HG02938 (cell line): ENCODE data around the gene SUSD3.

ENCODE experiments used
- ATAC-seq: cut with Tn5 transposase; IDR thresholded peaks from one replicate; pipeline ENCODE4 v1.9.1; 2021; ENCODE audit warnings: mild to moderate bottlenecking, moderate library complexity; ENCODE audit not compliant: unreplicated experiment

The SUSD3 gene

DNA sequence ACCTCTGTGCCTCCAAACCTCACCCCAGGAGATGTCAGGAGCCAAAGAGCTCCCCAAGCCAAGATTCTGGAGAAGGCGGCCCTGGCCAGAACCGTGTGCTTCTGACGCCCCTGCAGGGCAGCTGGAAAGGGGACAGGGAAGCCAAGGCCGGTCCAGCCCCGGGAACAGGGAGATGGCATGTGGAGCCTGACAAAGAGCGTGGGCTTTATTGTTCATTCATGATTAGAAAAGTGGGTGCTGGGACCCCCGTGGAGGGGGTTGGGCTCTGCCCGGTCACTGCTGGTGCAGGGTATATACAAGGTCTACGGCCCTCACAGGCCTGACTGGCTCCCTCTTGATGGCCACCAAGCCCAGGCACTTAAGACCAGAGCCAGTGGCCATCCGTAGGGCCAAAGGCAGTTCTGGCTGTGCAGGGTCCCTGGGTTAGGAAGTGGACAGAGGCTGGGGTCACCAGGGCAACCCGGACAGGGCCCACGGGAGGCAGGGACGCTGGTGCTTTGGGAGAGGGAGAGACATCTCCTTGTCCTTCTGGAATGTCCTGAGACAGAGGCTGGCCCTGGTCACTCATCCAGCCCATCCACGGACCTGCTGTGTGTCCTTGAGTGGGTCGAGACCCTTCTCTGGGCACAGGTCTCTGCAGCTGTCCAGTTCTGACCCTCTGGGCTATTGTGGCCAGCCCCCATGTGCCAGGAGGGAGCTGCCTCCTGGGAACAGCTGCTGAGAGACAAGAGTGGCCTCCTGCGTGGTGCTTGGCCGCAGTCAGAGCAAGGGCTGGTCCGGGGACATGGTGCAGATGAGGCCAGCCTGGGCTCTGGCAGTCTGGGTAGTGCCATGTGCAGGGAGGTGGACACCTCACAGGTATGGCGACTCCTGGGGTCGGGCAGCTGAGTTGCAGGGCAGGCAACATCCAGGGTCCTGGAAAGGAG, 63.1 kb downstream of the SUSD3 start:
- ATAC-seq = no peak

DNA sequence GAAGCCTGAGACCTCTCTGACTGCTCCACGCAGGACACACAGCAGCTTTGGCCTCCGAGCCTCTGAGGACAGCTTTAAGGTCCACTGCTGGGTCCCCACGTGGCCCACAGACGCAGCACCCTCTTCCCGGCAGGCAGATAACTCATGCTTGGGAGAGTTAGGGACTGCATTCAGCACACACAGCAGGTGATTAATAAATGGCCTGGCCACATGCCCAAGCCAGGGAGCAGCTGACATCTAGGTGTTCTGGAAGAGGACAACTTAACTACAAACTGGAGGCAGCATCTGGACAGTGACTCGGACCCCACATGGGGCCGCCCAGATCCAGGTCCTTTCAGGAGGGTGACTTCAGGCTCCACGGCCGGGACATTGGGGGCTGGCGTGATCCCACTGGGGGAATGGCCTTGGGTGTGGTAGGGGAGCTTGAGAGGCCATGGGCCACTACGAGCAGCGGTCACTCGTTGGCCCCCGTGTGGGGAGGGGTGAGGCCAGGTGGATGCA, 64.3 kb downstream of the SUSD3 start:
- no peak for ATAC-seq

DNA sequence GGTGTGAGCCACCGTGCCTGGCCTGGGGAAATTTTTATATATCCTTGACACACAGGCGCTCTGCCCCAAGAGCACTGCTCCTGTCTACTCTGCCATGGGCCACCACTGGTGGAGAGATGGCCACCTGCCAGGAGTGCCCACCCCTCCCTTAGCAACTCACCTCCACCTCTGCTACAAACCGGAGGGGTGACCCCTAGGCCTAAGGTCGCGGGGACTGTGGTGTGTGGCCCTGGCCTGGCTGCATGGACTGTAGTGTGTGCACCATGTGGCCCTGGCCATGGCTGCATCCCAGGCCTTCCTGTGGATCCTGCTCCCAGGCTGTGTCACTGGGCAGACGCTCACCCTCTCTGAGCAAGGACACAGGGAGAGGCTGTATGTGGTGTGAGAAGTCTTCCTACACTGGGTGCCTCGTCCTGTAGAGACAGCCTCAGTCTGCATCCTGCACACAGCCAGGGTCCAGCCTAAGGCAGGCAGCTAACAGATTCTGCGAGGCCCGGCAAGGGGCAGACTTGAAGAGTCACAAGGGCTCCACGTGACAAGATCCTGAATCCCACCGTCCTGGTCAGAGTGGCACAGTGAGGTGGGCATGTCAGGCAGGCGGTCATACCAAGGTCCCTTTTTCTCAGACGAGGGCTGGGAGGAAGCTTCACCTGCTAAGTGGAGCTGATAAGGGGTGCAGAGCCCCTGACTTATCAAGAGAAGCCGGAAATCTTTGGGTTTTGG, 65.2 kb downstream of the SUSD3 start:
- no peak for ATAC-seq

DNA sequence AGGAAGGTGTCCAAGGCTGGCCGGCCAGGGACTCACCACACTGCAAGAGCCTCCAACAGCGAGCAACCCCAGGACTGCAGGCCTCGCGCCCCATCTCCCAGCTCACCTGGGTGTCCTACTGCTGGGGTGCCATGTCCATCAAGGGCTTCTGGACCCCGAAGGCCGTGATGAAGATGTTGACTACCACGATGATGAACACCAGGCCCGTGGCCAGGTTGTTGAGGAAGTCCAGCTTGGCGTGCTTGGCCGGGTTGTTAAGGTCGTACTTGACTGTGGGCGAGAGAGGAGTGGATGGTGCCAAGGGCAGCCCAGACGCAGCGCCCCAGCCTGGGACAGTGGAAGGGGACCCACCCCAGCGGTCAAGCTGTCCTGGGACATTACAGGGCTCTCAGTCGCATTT, 66.3 kb downstream of the SUSD3 start:
- no peak for ATAC-seq

DNA sequence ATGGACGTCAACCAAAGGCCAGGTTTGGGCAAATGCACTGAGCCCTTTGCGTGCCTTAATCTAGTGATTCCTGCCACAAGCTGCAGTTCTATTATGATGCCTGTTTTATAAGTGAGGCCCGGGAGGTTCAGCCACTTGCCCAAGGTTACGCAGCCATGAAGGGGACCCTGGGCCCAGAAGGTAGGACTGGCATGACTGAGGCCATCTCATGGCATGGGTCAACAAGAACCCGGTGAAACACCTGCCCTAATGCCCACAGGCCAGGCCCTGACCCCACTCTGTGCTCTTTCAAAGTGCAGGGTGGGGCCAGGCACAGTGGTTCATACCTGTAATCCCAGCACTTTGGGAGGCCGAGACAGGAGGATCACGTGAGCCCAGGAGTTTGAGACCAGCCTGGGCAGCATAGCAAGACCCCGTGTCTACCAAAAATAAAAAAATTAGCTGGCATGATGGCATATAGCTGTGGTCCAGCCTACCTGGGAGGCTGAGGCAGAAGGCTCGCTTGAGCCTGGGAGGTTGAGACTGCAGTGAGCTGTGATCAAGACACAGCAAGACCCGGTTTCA, 66.9 kb downstream of the SUSD3 start:
- ATAC-seq = no peak

DNA sequence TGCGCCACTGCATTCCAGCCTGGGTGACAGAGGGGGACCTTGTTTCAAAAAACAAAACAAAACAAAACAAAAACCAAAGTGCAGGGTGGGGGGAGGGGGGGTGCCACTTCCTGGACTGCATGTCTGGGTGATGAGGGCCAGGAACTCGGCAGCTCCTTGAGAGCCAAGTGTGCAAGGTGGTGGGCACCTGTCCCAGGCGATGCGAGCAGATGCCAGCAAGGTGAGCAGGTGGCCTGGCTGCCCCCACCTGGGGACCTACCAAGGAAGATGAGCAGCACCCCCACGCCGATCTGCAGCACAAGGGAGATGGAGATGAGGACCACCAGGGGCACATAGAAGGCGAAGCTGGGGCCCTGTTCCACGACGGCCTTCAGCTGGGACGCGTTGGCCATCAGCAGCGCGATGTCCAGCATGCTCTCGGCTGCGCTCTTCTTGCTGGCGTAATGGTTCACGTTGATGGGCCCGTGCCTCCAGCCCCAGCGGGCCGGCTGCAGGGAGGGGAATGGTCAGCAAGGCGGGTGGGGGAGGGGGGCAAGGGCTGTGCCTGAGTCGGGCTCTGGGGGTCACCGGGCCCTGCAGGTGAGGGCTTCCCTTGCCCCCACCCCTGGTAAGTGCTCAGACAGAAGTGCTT, 67.8 kb downstream of the SUSD3 start:
- ATAC-seq = no peak

DNA sequence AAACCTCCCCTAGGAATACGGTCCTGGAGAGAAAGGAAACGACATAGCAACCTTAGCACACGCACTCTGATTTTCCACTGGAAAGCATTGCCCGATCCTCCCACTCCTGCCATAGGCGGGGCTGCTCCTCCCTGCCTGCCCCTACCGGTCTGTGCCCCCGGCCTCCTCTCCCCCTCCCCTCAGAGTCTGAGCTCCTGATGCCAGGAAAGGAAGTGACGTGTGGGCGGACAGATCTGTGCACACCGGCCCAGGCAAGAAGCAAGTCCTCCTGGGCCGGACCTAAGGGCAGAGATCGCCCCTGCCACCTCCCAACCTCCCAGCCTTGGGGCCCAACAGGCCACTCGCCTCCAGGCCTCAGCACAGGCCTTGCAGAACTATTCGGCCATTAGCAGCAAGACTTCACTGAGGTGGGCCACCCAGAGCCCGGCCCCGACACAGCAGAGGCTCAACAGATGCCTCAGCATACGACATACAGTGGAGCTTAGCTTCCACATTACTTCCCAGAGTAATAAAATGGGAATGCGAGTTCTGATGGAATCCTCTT, 68.4 kb downstream of the SUSD3 start:
- ATAC-seq = no peak

DNA sequence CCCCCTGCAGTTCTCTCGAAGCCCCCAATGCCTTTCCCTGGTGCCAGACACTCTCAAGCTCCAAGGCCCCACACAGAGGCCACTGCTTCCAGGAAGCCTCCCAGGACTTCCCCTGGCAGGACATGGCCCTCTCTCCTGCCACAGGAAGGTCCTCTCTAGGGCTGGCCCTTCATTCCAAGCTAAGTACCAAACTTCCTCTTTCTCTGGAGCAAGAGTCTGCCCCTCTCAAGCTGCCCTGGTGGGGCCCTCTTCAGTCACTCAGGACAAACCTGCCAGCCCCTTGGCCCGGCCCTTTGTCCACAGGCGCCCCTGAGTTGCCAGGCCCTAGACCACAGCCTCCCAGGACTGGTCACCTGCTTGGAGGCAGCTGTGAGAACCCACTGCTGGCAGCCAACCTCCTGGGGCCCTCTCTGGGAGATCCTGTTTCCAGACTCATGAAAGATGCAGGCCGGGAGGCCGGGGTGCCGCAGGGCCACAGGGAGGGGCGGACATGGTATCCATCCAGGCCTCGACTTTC, 69.0 kb downstream of the SUSD3 start:
- no peak for ATAC-seq

DNA sequence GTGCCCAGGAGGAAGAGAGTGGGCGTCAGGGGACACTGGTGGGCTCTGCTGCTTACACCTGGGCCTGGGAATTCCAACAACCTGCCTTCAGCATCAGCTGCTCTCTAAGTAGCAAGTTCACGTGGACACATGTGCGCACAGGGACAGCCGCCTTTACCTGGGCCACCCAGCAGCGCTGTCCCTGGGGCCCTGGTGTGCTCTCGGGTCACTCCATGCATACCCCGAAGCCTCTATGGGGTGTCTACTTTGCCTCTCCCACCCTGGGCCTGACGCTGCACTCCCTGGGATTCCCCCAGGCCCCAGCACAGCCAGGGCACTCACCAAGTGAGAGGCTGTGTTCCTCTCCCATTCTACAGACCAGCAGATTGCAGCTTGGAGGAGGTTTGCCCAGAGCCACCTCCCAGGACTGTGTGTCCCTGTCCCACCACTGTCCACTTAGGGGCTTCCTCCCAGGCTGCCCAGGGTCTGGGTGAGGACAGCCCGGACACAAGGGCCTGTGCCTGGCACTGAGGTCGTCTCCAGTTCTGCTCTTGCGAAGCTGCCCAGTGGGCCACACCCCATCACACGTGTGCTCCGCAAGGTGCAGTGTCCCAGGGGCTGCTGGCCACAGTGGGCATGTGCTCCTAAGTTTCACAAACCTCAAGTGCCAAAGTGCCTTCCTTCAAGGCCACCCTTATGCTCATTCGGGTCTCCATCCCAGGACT, 69.7 kb downstream of the SUSD3 start:
- ATAC-seq = no peak

DNA sequence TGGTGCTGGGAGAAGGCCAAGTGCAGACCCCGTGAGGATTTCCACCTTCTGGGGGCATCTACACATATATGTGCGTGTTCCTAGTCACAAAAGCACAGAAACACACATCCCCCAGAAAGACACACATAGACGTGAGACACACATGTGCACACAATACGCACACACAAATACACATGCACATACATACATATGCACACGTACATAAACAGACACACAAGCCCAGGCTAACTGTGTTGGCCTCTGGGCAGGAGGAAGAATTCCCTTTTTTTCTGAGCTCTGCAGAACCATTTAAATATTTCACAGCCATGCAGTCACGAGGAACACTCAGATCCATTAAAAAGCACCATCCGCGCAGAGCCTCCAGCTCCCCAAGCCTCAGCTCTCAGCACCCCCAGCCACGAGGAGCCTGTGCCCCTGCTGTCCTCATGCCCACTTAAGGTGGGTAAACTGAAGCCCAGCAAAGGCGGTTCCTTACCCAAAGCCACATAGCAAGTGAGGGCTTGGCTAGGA, 70.3 kb downstream of the SUSD3 start:
- ATAC-seq = no peak

DNA sequence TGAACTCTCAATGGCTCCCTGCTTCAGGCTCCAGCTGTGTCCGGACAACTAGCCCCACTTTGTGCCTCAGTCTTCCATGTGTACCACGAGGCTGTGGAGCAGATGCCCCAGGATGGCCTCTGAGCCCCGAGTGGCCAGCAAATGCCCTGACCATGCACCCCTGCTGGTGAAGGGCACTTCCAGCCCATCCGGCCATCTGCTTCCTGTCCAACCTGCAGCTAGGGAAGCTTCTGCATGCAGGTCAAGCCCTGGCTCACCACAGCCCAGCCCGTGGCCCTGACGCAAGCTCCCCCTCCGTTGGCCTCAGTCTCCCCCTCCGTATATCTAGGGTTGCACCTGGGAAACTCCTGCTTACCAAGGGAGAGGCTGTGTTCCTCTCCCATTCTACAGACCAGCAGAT, 70.8 kb downstream of the SUSD3 start:
- no peak for ATAC-seq

DNA sequence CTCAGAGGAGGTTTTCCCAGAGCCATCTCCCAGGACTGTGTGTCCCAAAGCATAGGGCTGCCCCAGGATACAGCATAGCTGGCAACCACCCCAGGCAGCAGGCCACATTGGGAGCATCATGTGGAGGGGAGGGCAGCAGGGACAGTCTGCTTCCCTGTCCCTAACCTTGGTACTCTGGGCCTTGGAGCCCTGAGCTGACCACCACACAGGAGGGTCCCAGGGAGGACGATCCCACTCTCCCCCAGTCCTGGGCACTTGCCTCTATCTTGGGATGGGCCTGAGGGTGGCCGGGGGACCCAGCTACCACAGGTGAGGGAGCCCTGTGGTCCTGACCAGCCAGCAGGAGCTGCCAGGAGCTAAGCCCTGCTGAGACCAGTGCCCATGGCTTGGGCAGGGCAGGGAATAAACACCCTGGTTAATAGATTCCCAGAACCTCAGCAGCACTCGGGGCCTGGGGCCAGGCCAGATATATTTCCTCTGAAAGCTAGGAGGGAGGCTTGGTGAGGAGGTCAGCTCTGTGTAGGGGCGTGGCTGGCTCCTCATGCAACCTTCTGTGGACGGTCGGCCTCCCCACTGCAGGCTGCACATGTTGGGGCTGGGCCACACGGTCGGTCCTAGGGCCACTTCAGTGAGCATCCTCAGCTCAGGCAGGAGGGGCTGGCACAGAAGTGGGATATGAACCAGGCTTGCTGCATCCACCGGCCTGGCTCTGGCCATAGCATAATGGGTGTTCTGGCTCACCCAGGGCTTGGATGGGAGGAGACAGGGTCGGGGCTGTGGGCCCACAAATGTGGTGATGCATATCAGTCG, 71.4 kb downstream of the SUSD3 start:
- no peak for ATAC-seq

DNA sequence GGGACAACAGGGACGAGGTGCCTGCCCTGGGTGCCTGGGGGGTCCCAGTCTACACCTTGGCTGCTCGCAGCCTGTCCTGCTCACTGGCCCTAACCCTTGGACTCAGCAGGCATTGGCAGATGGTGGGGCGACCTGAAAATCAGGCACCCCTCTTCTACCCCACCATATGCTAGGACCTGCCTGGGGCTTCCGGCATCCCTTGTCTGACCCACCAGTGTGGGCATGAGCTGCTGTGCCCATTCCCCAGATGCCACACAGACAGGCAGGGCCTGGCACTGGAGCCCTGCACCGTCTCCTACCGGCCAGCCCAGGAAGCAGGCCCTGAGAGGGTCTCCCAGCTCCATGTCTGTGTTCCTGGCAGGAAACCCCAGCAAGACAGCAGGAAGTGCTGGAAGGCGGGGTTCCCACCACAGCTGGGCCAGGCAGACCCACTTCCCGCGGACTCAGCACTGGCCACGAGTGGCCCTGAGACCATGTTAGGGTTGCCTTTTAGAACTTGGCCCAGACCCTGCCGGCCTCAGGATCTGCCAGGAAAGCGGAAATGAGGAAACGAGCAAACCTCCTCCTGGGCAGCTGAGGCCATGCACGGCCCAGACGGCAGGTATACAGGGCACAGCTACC, 72.5 kb downstream of the SUSD3 start:
- no peak for ATAC-seq

DNA sequence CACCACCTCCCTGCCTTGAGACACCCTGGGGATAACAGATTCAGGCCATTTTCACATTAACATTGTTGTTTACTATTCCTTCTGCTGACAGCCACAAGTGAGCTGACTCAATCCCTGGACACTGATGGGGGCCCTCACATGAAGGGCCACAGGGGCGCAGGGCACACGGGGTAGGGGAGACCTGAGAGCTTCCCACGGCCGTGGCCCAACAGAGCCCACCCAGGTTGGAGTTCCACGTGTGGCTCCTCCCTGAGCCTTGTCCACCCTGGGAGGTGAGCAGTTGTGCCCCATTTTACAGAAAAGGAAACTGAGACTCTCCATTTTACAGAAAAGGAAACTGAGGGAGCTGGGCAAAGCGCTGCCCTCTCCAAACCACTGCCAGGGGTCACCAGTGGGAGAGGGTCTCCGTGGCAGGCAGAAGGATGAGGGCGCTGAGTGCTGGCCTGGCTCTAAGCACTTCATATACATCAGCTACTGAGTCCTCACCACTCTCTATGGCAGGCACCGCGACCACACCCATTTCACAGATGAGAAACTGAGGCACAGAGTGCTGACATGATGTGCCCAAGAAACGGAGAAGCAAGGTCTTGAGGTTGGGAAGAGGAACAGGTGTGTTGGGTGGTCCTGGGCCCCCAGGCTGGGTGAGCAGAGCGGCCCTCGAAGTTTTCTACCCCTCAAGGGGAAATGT, 73.2 kb downstream of the SUSD3 start:
- no peak for ATAC-seq

DNA sequence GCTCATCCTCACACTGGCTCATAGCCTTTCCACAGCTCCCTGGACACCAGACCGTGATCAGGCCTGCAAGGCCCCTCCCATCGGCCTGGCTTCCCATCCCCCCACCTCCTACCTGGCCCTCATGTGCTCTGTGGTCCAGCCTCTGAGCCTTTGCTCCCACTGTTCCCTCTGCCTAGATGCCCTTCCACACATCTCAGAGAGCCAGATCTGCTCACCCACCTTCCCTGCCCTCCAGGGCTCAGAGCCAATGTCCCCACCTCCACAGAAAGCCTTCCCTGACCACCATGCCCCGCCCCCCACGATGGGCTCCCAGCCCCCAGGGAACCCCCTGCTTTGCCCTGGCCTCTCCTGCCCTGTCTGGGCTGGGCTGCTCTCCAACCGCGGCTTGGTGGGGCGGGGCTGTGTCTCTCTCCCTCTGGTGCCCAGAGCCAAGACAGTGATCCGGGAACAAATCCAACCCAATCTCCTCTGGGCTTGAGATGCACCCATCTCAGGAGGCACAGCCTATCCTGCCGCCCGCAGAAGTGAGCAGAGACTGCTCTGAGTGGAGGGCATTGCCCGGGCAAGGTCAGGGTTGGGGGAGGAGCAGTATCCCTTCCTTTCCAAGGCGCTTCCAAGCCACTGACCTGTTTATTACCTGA, 73.9 kb downstream of the SUSD3 start:
- no peak for ATAC-seq

DNA sequence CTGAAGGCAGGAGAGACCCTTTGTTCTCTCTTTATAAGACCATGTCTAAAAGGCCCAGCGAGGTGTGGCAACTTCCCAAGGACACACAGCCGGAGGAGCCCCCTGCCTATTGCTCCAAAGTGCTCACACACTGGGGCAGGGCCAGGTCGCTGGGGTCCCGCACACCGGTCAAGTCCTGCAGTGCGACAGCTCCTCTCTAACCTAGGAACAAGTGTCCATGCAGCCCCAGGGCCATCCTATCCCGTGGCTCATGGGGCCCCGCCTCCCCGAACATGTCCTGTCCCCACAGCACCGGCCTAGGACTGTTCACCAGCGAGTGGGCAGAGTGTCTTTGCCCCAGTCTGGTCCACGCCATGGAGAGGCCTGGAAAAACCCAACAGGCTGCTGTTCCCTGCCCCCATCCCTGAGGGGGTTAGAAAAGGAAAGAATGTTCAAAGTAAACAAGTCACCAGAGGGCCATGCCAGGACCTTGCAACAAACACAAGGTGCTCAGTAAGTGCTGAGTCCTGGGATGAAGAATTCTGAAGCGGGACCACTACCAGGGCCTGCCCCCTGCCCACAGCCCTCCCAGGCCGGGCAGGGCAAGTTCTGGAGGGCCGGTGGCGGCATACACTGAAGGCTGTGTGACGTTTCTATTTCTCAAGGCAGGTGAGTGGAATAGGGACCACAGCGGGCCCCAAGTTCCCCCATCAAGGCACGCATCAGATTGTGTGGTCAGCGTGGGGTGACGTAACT, 74.6 kb downstream of the SUSD3 start:
- ATAC-seq = peak; percentile 52

DNA sequence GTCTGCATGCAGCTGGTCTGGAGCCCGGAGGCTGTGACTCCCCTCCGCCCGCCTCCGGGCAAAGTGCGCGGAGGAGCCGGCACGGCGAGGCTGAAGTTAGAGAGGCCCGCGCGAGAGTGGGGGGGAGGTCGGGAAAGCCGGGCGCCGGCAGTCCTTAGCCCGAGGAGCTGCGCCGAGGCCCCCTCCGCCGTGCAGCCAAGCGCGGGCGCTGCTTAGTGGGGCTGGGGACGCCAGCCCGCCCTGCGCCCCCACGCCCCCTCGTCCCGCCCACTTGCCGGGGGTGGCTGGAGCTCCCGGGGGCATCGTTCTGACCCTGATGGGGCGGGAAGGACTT, 75.1 kb downstream of the SUSD3 start:
- ATAC-seq = no peak
